Neural crest cell (in vitro differentiated cells): ENCODE results near the gene FPR1. TPM values are rescaled to one million over a fixed set of nuclear protein-coding genes. Genes with fewer than 3 reads are reported as not detected.
"Not testable (repeated sequence)": the region's sequence is repeated elsewhere in the genome, so short reads cannot be mapped to it uniquely, and the experiment has no call there.

Source experiments
- DNase-seq: peaks from one replicate; pipeline ENCODE4 v3.0.0; 2021; ENCODE audit warnings: low read depth, mixed read lengths, low spot score
- H3K27ac Mint-ChIP-seq: one replicate; pipeline ENCODE4 v1.8.0; 2021; ENCODE audit warnings: mild to moderate bottlenecking, mixed read lengths; ENCODE audit not compliant: unreplicated experiment
- H3K27me3 Mint-ChIP-seq: 2 replicates; pipeline ENCODE4 v1.8.0; 2021; ENCODE audit warnings: low read depth, mild to moderate bottlenecking, mixed read lengths
- H3K36me3 Mint-ChIP-seq: 2 replicates; pipeline ENCODE4 v1.8.0; 2021; ENCODE audit warnings: low read depth, mild to moderate bottlenecking, mixed read lengths
- H3K4me1 Mint-ChIP-seq: 2 replicates; pipeline ENCODE4 v1.8.0; 2021; ENCODE audit warnings: mixed read lengths
- H3K4me3 Mint-ChIP-seq: one replicate; pipeline ENCODE4 v1.8.0; 2021; ENCODE audit warnings: mild to moderate bottlenecking, mixed read lengths
- H3K9me3 Mint-ChIP-seq: 2 replicates; pipeline ENCODE4 v1.8.0; 2021; ENCODE audit warnings: mixed read lengths
- CTCF ChIP-seq: fragments of 200-600 bp; sonication (generic); conservative IDR thresholded peaks from 2 replicates; pipeline ENCODE4 v1.5.0; 2021; ENCODE audit warnings: antibody characterized with exemption, mild to moderate bottlenecking
- total RNA-seq: library from RNA; stranded (reverse); gene quantifications from 2 replicates; pipeline ENCODE4 v1.2.1, GENCODE V29; 2021

FPR1 gene
- total RNA-seq, 1 donor from 2014 or later, result not detected

- Mint-ChIP-seq H3K9me3 (no peaks in the 10 kb centered on the region), H3K27me3 (peaks cover 81% of the 10 kb centered on the region), H3K36me3 (no peaks in the 10 kb centered on the region), H3K27ac (no peak overlapping the region), H3K4me1 (no peaks in the 10 kb centered on the region), H3K4me3 (no peak overlapping the region)
- peak; percentile 83 for TF ChIP-seq CTCF
- peak; percentile 44 for DNase-seq
Observed at GRCh38 chr19:51777570-51778462, 26.1 kb upstream of the FPR1 start.

GRCh38 chr19:51776561-51776960 lies 24.9 kb upstream of the FPR1 start:
- peaks cover 81% of the 10 kb centered on the region for H3K27me3 Mint-ChIP-seq
- not testable (repeated sequence) for H3K4me1 Mint-ChIP-seq, H3K9me3 Mint-ChIP-seq

GRCh38 chr19:51772977-51773376 lies 21.3 kb upstream of the FPR1 start:
- Mint-ChIP-seq H3K9me3 (no peaks in the 10 kb centered on the region), H3K27ac (no peak overlapping the region), H3K4me1 (no peaks in the 10 kb centered on the region)

More at GRCh38 chr19:51776561-51776960, 24.9 kb upstream of the FPR1 start:
- H3K36me3 Mint-ChIP-seq, DNase-seq, H3K27ac Mint-ChIP-seq, H3K4me3 Mint-ChIP-seq: not testable (repeated sequence)

GRCh38 chr19:51771376-51772130 lies 19.9 kb upstream of the FPR1 start:
- TF ChIP-seq CTCF, result no peak
- H3K27ac Mint-ChIP-seq, result no peak overlapping the region
- DNase-seq, result no peak
- H3K9me3 Mint-ChIP-seq, result no peaks in the 10 kb centered on the region
- H3K36me3 Mint-ChIP-seq, result no peaks in the 10 kb centered on the region
- peaks cover 55% of the 10 kb centered on the region for H3K27me3 Mint-ChIP-seq
- H3K4me3 Mint-ChIP-seq, result no peak overlapping the region
- H3K4me1 Mint-ChIP-seq, result no peaks in the 10 kb centered on the region

More at GRCh38 chr19:51772977-51773376, 21.3 kb upstream of the FPR1 start:
- Mint-ChIP-seq H3K4me3 (no peak overlapping the region), H3K27me3 (peaks cover 58% of the 10 kb centered on the region), H3K36me3 (no peaks in the 10 kb centered on the region)
- DNase-seq, result no peak
- TF ChIP-seq CTCF, result no peak

- TF ChIP-seq CTCF, result no peak
- no peaks in the 10 kb centered on the region for H3K4me1 Mint-ChIP-seq
- peaks cover 47% of the 10 kb centered on the region for H3K27me3 Mint-ChIP-seq
- no peak overlapping the region for H3K27ac Mint-ChIP-seq
- no peaks in the 10 kb centered on the region for H3K36me3 Mint-ChIP-seq
- no peak overlapping the region for H3K4me3 Mint-ChIP-seq
- H3K9me3 Mint-ChIP-seq, result no peaks in the 10 kb centered on the region
- DNase-seq, result no peak
Observed at GRCh38 chr19:51766461-51766860, 14.8 kb upstream of the FPR1 start.
